ENCODE results near the gene ATP6V1F. TPM values are rescaled to one million over a fixed set of nuclear protein-coding genes. Genes with fewer than 3 reads are reported as not detected.

The ATP6V1F gene
- total RNA-seq, 6 experiments from 2014 or later = 179 to 212 (median 193) TPM

DNA sequence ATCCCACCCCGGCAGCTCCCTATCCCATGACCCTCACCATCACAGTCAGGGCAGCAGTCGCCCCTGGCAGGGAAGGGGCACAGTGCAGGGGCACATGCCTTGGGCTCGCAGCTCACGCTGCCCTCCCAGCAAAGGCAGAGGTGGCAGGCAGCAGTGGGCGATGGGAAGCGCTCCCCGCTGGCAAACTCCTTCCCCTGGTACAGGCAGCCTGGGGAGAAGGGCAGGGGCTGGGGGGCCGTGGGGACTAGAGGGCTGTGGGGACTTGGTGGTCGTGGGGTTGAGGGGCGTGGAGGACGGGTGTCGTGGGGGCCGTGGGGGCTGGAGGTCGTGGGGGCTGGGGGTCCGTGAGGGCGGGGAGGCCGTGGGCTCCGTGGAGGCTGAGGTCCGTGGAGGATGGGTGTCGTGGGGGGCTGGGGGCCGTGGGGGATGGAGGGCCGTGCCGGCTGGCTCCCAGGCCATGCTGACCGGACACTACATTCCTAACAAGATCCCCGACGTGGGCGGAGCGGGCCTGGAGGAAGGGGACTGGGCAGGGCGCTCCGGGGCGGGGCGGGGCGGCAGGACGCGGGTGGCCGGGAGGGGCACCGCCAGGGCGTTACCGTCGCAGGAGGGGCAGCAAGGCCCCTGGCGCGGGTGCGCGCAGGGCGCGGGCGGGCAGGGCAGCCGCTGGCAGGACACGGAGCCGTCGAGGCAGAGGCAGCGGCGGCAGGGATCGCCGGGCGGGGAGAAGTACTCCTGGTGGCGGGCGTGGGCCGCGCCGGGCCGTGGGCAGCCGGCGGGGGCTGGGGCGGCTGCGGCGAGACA lies 27.9 kb downstream of the ATP6V1F start:
- Mint-ChIP-seq H3K27me3 (ENCODE audit: insufficient read depth) (peaks cover 12% of the 10 kb centered on the region), H3K4me3 (no peak overlapping the region), H3K9me3 (no peaks in the 10 kb centered on the region), H3K36me3 (ENCODE audit: low read depth) (no peaks in the 10 kb centered on the region), H3K4me1 (ENCODE audit: low read depth) (no peaks in the 10 kb centered on the region), H3K27ac (no peak overlapping the region)
- no peak for TF ChIP-seq CTCF (IDR thresholded peaks at IDR 0.05)
- DNase-seq = no peak

DNA sequence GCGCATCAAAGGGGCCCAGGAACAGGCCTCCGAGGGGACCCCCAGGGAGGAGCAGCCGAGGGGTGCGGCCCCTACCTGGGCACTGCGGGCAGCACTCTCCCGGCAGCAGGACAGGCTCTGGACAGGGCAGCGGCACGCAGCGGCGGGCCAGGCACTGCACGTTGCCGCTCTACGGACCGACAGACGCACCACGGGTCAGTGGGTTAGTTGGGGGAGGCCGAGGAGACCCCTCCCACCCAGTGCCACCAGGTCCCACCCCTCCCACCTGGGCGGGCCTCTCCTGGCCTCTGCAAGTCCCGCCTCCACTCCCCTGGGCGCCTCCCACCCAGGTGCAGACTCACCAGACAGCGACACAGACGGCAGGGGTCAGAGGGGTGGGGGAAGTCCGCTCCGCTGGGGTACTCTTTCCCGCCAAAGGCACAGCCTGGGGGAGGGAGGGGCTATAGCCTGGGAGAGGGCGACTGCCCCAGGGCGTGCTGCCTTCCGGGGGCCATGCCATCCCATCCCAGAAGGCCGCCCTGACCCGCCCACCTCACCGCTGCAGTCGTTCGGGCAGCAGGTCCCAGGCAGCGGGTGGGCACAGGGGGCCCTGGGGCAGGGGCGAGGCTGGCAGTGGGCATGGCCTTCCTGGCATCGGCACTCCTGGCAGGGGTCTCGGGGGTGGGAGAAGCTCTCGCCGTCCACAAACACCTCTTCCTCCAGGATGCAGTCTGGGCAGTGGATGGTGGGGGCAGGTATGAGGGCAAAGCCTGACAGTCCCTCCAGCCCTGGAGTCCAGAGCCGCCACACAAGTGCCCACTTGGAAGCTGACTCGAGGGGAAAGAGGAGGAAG lies 28.7 kb downstream of the ATP6V1F start:
- Mint-ChIP-seq H3K27ac (no peak overlapping the region), H3K4me3 (no peak overlapping the region), H3K9me3 (no peaks in the 10 kb centered on the region), H3K4me1 (ENCODE audit: low read depth) (no peaks in the 10 kb centered on the region), H3K27me3 (ENCODE audit: insufficient read depth) (peaks cover 14% of the 10 kb centered on the region), H3K36me3 (ENCODE audit: low read depth) (no peaks in the 10 kb centered on the region)
- DNase-seq = no peak
- TF ChIP-seq CTCF (IDR thresholded peaks at IDR 0.05) = no peak

- peaks cover under 1% of the 10 kb centered on the region; the same call in 1 of the 2 replicates for H3K4me1 Mint-ChIP-seq (ENCODE audit: low read depth)
- TF ChIP-seq CTCF (IDR thresholded peaks at IDR 0.05) = no peak
- no peak overlapping the region for H3K4me3 Mint-ChIP-seq
- DNase-seq = no peak
- H3K27ac Mint-ChIP-seq = no peak overlapping the region
- peaks cover 15% of the 10 kb centered on the region for H3K27me3 Mint-ChIP-seq (ENCODE audit: insufficient read depth)
- no peaks in the 10 kb centered on the region for H3K9me3 Mint-ChIP-seq
- no peaks in the 10 kb centered on the region for H3K36me3 Mint-ChIP-seq (ENCODE audit: low read depth)
These were observed 29.2 kb downstream of the ATP6V1F start for GRCh38 chr7:128891942-128892269.

- Mint-ChIP-seq H3K4me1 (ENCODE audit: low read depth) (peaks cover 9% of the 10 kb centered on the region; the same call in 1 of the 2 replicates), H3K27me3 (ENCODE audit: insufficient read depth) (peaks cover 15% of the 10 kb centered on the region), H3K4me3 (no peak overlapping the region), H3K9me3 (no peaks in the 10 kb centered on the region), H3K27ac (no peak overlapping the region), H3K36me3 (ENCODE audit: low read depth) (no peaks in the 10 kb centered on the region)
- DNase-seq = no peak
- no peak for TF ChIP-seq CTCF (IDR thresholded peaks at IDR 0.05)
These were observed 30.0 kb downstream of the ATP6V1F start for GRCh38 chr7:128892521-128893250.

- Mint-ChIP-seq H3K27me3 (ENCODE audit: insufficient read depth) (peaks cover 19% of the 10 kb centered on the region), H3K9me3 (no peaks in the 10 kb centered on the region)
These were observed 30.8 kb downstream of the ATP6V1F start for GRCh38 chr7:128893251-128894100.

More at GRCh38 chr7:128893251-128894100, 30.8 kb downstream of the ATP6V1F start:
- no peak for DNase-seq
- no peak for TF ChIP-seq CTCF (IDR thresholded peaks at IDR 0.05)
- Mint-ChIP-seq H3K36me3 (ENCODE audit: low read depth) (no peaks in the 10 kb centered on the region), H3K4me1 (ENCODE audit: low read depth) (peaks cover 16% of the 10 kb centered on the region; the same call in 1 of the 2 replicates), H3K4me3 (no peak overlapping the region), H3K27ac (no peak overlapping the region)

All from HFFc6 (cell line).